K562 (cell line): ENCODE results near the gene FEV. TPM values are rescaled to one million over a fixed set of nuclear protein-coding genes. Genes with fewer than 3 reads are reported as not detected.

Experiments
- ARID2 ChIP-seq: fragments of 450-650 bp; IDR thresholded peaks from 2 replicates; pipeline ENCODE4 v1.6.1; 2017; ENCODE audit warnings: antibody characterized with exemption, mild to moderate bottlenecking
- CHAMP1 ChIP-seq: fragments of 450-650 bp; IDR thresholded peaks from 2 replicates; pipeline ENCODE4 v1.6.1; 2016; ENCODE audit warnings: mild to moderate bottlenecking
- CREB1 ChIP-seq, 2 experiments: sonication (generic) in 1 of 2; formaldehyde crosslinking in 1 of 2; IDR thresholded peaks; 2 replicates each; pipeline versions ENCODE4 v1.6.1 to v1.8.0; 2012 to 2022; ENCODE audit warnings: inconsistent platforms in 1 of 2, mild to moderate bottlenecking in 1 of 2, missing genetic modification reagents in 1 of 2, moderate library complexity in 1 of 2
- CTBP1 ChIP-seq: fragments of 450-650 bp; IDR thresholded peaks from 2 replicates; pipeline ENCODE4 v1.6.1; 2016; ENCODE audit warnings: borderline replicate concordance
- GABPB1 ChIP-seq: sonication (generic); formaldehyde crosslinking; IDR thresholded peaks from 2 replicates; pipeline ENCODE4 v1.8.0; 2022; ENCODE audit warnings: mild to moderate bottlenecking, missing genetic modification reagents
- GATAD2A ChIP-seq: fragments of 450-650 bp; IDR thresholded peaks from 2 replicates; pipeline ENCODE4 v1.6.1; 2017
- LARP7 ChIP-seq: fragments of 450-650 bp; IDR thresholded peaks from 2 replicates; pipeline ENCODE4 v1.6.1; 2016
- RAD21 ChIP-seq, 2 experiments: fragments of 250-450 bp in 1 of 2; fragments of 450-650 bp in 1 of 2; sonication (Bioruptor Pico) in 1 of 2; formaldehyde crosslinking in 1 of 2; IDR thresholded peaks in 1 of 2; conservative IDR thresholded peaks in 1 of 2; 2 replicates each; pipeline versions ENCODE4 v1.4.0 to v1.8.0; 2020 to 2022; ENCODE audit warnings: mild to moderate bottlenecking in 2 of 2, moderate library complexity in 1 of 2
- RB1 ChIP-seq: fragments of 450-650 bp; IDR thresholded peaks from 2 replicates; pipeline ENCODE4 v1.6.1; 2017; ENCODE audit warnings: low read depth, mild to moderate bottlenecking
- STAG1 ChIP-seq: sonication (generic); formaldehyde crosslinking; IDR thresholded peaks from 2 replicates; pipeline ENCODE4 v1.5.0; 2020; ENCODE audit warnings: missing genetic modification reagents, borderline replicate concordance
- TCF7 ChIP-seq: sonication (generic); IDR thresholded peaks from 2 replicates; pipeline ENCODE4 v1.6.1; 2016; ENCODE audit warnings: antibody characterized with exemption, borderline replicate concordance
- TFE3 ChIP-seq: fragments of 450-650 bp; formaldehyde crosslinking; IDR thresholded peaks from 2 replicates; pipeline ENCODE4 v1.4.0; 2020; ENCODE audit warnings: mild to moderate bottlenecking, mixed read lengths
- ZNF23 ChIP-seq: fragments of 250-450 bp; sonication (Bioruptor Pico); IDR thresholded peaks from 2 replicates; pipeline ENCODE4 v1.4.0; 2020; ENCODE audit warnings: mild to moderate bottlenecking
- ZNF318 ChIP-seq, 2 experiments: fragments of 450-650 bp; IDR thresholded peaks; 2 replicates each; pipeline ENCODE4 v1.6.1; 2016; ENCODE audit warnings: mild to moderate bottlenecking in 2 of 2, borderline replicate concordance in 1 of 2, low read depth in 1 of 2, moderate library complexity in 1 of 2
- polyA plus RNA-seq, 8 experiments: library from polyadenylated mRNA; depleted of rRNA in 4 of 8; stranded (reverse) in 5 of 8; unstranded in 3 of 8; fragments of >200 nt; fragmentation: Nextera tagmentation in 2 of 8; fragmentation: Illumina TruSeq in 1 of 8; extraction: Ambion mirVana in 2 of 8; extraction: Trizol in 1 of 8; gene quantifications; 2 replicates each; pipeline versions ENCODE4 v1.2.1 to v1.2.3, GENCODE V29; 2011 to 2014; ENCODE audit warnings: inconsistent platforms in 1 of 8, missing spikeins in 1 of 8
- total RNA-seq, 7 experiments: library from RNA; depleted of rRNA in 6 of 7; stranded (reverse); fragments of >200 nt in 6 of 7; fragmentation: Illumina TruSeq in 2 of 7; extraction: Trizol in 2 of 7; gene quantifications; 2 replicates each; pipeline versions ENCODE4 v1.2.1 to v1.2.3, GENCODE V29; 2011 to 2021; ENCODE audit warnings: low replicate concordance in 1 of 7

Gene FEV
- total and polyA plus RNA-seq, 9 of the 15 experiments (the other 6 are each of a cell fraction or from before 2014, with no cell fraction given) = 0.08 to 1.6 (median 0.62) TPM; not detected in 1

GRCh38 chr2:218979846-218980734, 4.9 kb downstream of the FEV start (continued):
- no peak for TF ChIP-seq ZNF318 (IDR thresholded peaks at IDR 0.05; ENCODE audit: borderline replicate concordance in 1 of 2, low read depth in 1 of 2)
- TF ChIP-seq RB1 = no peak; the same call in 1 of the 2 replicates
- TF ChIP-seq GATAD2A = no peak
- 0 out of 2 replicates have a peak, but pooled peaks have one; percentile 16 for TF ChIP-seq STAG1
- TF ChIP-seq CTBP1 = peak; percentile 26; the same call in 1 of the 2 replicates
- no peak for TF ChIP-seq CHAMP1
- no peak for TF ChIP-seq TCF7
- 0 out of 2 replicates have a peak, but pooled peaks have one; percentile 23 for TF ChIP-seq ARID2
- TF ChIP-seq ZNF23 = no peak
- no peak for TF ChIP-seq CREB1 (IDR thresholded peaks at IDR 0.05)
- TF ChIP-seq CREB1 (CRISPR knock-in tag; IDR thresholded peaks at IDR 0.05) = peak; percentile 34; the same call in 1 of the 2 replicates
- TF ChIP-seq LARP7 = no peak
- no peak for TF ChIP-seq TFE3
- TF ChIP-seq RAD21 (CRISPR knock-in tag; conservative IDR thresholded peaks at IDR 0.05 in 1 of 2, IDR thresholded peaks at IDR 0.05 in 1 of 2) = peak; percentile 77 to 78
- TF ChIP-seq GABPB1 (CRISPR knock-in tag) = peak; percentile 56; the same call in 1 of the 2 replicates
